Astrocyte (in vitro differentiated cells and primary cell): ENCODE data around the gene GTPBP10. TPM values are rescaled to one million over a fixed set of nuclear protein-coding genes. Genes with fewer than 3 reads are reported as not detected.

Experiments used
- DNase-seq: peaks from one replicate; pipeline ENCODE4 v3.0.0-alpha.2; 2010; ENCODE audit warnings: low read depth
- FAIRE-seq: peaks from 2 replicates; lab custom pipeline; 2011; peaks lifted over from hg19 to GRCh38; lab: Jason Lieb, UNC
- H2AFZ ChIP-seq: 2 replicates; pipeline ENCODE4 v1.6.0; 2012; ENCODE audit warnings: low read depth, low read length, inconsistent platforms
- H3K27ac ChIP-seq: 2 replicates; pipeline ENCODE4 v1.5.1; 2011; ENCODE audit warnings: low read depth, low read length, inconsistent platforms
- H3K27me3 ChIP-seq: 2 replicates; pipeline ENCODE4 v1.6.0; 2011; ENCODE audit warnings: low read length, inconsistent platforms; ENCODE audit not compliant: insufficient read depth
- H3K36me3 ChIP-seq: 2 replicates; pipeline ENCODE4 v1.5.1; 2011; ENCODE audit warnings: low read length, inconsistent platforms; ENCODE audit not compliant: insufficient read depth
- H3K4me1 ChIP-seq: 2 replicates; pipeline ENCODE4 v1.5.1; 2011; ENCODE audit warnings: low read length, inconsistent platforms; ENCODE audit not compliant: insufficient read depth
- H3K4me2 ChIP-seq: 2 replicates; pipeline ENCODE4 v1.6.0; 2012; ENCODE audit warnings: low read length, inconsistent platforms
- H3K4me3 ChIP-seq: 2 replicates; pipeline ENCODE4 v1.5.1; 2011; ENCODE audit warnings: low read depth, mild to moderate bottlenecking, low read length, inconsistent platforms; ENCODE audit not compliant: insufficient read depth
- H3K79me2 ChIP-seq: 2 replicates; pipeline ENCODE4 v1.6.0; 2012; ENCODE audit warnings: mild to moderate bottlenecking, low read length, inconsistent platforms; ENCODE audit not compliant: insufficient read depth
- H3K9ac ChIP-seq: 2 replicates; pipeline ENCODE4 v1.6.0; 2012; ENCODE audit warnings: mild to moderate bottlenecking, low read length, inconsistent platforms
- H3K9me3 ChIP-seq: 2 replicates; pipeline ENCODE4 v1.5.1; 2012; ENCODE audit warnings: low read depth, mild to moderate bottlenecking, low read length, inconsistent platforms; ENCODE audit not compliant: insufficient read depth
- H4K20me1 ChIP-seq: 2 replicates; pipeline ENCODE4 v1.6.0; 2012; ENCODE audit warnings: low read length, inconsistent platforms; ENCODE audit not compliant: insufficient read depth
- H3K27ac Mint-ChIP-seq: one replicate; pipeline ENCODE4 v1.8.0; 2021; ENCODE audit warnings: mild to moderate bottlenecking, mixed read lengths; ENCODE audit not compliant: unreplicated experiment
- H3K27me3 Mint-ChIP-seq: one replicate; pipeline ENCODE4 v1.8.0; 2021; ENCODE audit warnings: low read depth, mixed read lengths; ENCODE audit not compliant: unreplicated experiment
- H3K36me3 Mint-ChIP-seq: one replicate; pipeline ENCODE4 v1.8.0; 2021; ENCODE audit warnings: low read depth, mixed read lengths; ENCODE audit not compliant: unreplicated experiment
- H3K4me1 Mint-ChIP-seq: one replicate; pipeline ENCODE4 v1.8.0; 2021; ENCODE audit warnings: low read depth, mixed read lengths; ENCODE audit not compliant: unreplicated experiment
- H3K4me3 Mint-ChIP-seq: one replicate; pipeline ENCODE4 v1.8.0; 2021; ENCODE audit warnings: mild to moderate bottlenecking, moderate library complexity, mixed read lengths; ENCODE audit not compliant: unreplicated experiment
- H3K9me3 Mint-ChIP-seq: one replicate; pipeline ENCODE4 v1.8.0; 2021; ENCODE audit warnings: mild to moderate bottlenecking, mixed read lengths; ENCODE audit not compliant: unreplicated experiment
- CTCF ChIP-seq: IDR thresholded peaks from 2 replicates; pipeline ENCODE4 v1.5.1; 2011; ENCODE audit warnings: low read depth, mild to moderate bottlenecking, inconsistent platforms, low read length, moderate library complexity; ENCODE audit not compliant: insufficient read depth
- EZH2 ChIP-seq: IDR thresholded peaks from 2 replicates; pipeline ENCODE4 v1.6.1; 2012; ENCODE audit warnings: mild to moderate bottlenecking, low read length, inconsistent platforms; ENCODE audit not compliant: insufficient read depth
- total RNA-seq: library from RNA; stranded (reverse); gene quantifications from 2 replicates; pipeline ENCODE4 v1.2.1, GENCODE V29; 2021

Gene GTPBP10
- total RNA-seq, 1 donor from 2014 or later, result 18.9 TPM

- Histone ChIP-seq H2AFZ (no peak overlapping the region), H3K4me2 (no peak overlapping the region), H3K9ac (no peak overlapping the region), H3K9me3 (no peaks in the 10 kb centered on the region), H3K4me1 (no peaks in the 10 kb centered on the region), H3K27me3 (no peaks in the 10 kb centered on the region), H4K20me1 (no peaks in the 10 kb centered on the region), H3K79me2 (peaks cover 47% of the 10 kb centered on the region), H3K36me3 (no peaks in the 10 kb centered on the region), H3K27ac (no peak overlapping the region), H3K4me3 (no peak overlapping the region)
- Mint-ChIP-seq H3K4me3 (no peak overlapping the region), H3K27ac (no peak overlapping the region), H3K27me3 (no peaks in the 10 kb centered on the region), H3K9me3 (peaks cover 4% of the 10 kb centered on the region), H3K36me3 (peaks cover 8% of the 10 kb centered on the region), H3K4me1 (no peaks in the 10 kb centered on the region)
- TF ChIP-seq CTCF, result no peak
- TF ChIP-seq EZH2, result no peak
- no peak for DNase-seq
- no peak for FAIRE-seq
Observed at GRCh38 chr7:90351987-90352386, 5.5 kb downstream of the GTPBP10 start.

GRCh38 chr7:90383422-90383821 lies 36.9 kb downstream of the GTPBP10 start:
- Histone ChIP-seq H3K27me3 (no peaks in the 10 kb centered on the region), H4K20me1 (no peaks in the 10 kb centered on the region), H3K4me3 (no peak overlapping the region), H3K9ac (peak overlapping the region; percentile 57), H3K9me3 (no peaks in the 10 kb centered on the region), H2AFZ (no peak overlapping the region), H3K79me2 (no peaks in the 10 kb centered on the region), H3K4me1 (peaks cover 25% of the 10 kb centered on the region), H3K36me3 (peaks cover 21% of the 10 kb centered on the region), H3K4me2 (peak overlapping the region; percentile 70), H3K27ac (peak overlapping the region; percentile 82)
- Mint-ChIP-seq H3K27me3 (no peaks in the 10 kb centered on the region), H3K4me1 (peaks cover 17% of the 10 kb centered on the region), H3K27ac (peak overlapping the region; percentile 77), H3K9me3 (peaks cover 5% of the 10 kb centered on the region), H3K4me3 (no peak overlapping the region), H3K36me3 (peaks cover 25% of the 10 kb centered on the region)
- FAIRE-seq (peak; percentile 87), DNase-seq (peak; percentile 71)
- no peak for TF ChIP-seq EZH2
- TF ChIP-seq CTCF, result no peak

DNA sequence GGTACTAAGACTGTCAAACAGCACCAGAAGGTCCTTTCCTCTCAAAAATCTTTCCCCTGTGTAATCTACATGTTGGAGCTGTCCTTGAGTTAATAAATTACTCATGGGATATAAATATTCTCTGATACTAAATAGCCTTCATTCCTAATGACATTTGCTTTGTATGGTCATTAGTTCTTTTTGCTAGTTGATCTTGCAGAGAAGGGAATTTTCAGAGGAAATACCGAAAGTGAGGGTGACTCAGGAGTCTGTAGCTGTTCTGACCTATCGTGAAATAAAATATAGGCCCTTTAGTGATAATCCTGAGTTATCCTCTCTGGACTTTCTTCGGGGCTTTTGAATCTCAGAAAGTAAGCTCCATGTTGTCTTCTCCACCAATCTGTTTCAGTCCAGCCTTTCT lies 37.3 kb downstream of the GTPBP10 start:
- Mint-ChIP-seq H3K9me3 (peaks cover 5% of the 10 kb centered on the region), H3K36me3 (peaks cover 24% of the 10 kb centered on the region), H3K27ac (peak overlapping the region; percentile 77), H3K4me1 (peaks cover 17% of the 10 kb centered on the region), H3K4me3 (no peak overlapping the region), H3K27me3 (no peaks in the 10 kb centered on the region)
- Histone ChIP-seq H2AFZ (no peak overlapping the region), H3K9me3 (no peaks in the 10 kb centered on the region), H3K4me2 (peak overlapping the region; percentile 70), H3K9ac (peak overlapping the region; percentile 57), H3K36me3 (peaks cover 20% of the 10 kb centered on the region), H3K4me3 (peak overlapping the region; percentile 39), H4K20me1 (no peaks in the 10 kb centered on the region), H3K4me1 (peaks cover 25% of the 10 kb centered on the region), H3K27me3 (no peaks in the 10 kb centered on the region), H3K27ac (peak overlapping the region; percentile 82), H3K79me2 (no peaks in the 10 kb centered on the region)
- DNase-seq, result peak; percentile 61
- TF ChIP-seq CTCF (no peak), EZH2 (no peak)
- FAIRE-seq, result peak; percentile 64
